GM21786 (cell line): ENCODE results near the gene ANO9.

Experiments used
- ATAC-seq: cut with Tn5 transposase; IDR thresholded peaks from one replicate; pipeline ENCODE4 v1.9.1; 2021; ENCODE audit not compliant: unreplicated experiment

Gene ANO9

GRCh38 chr11:387193-387793 lies 54.5 kb downstream of the ANO9 start:
- ATAC-seq = no peak

- no peak for ATAC-seq
These were observed 55.3 kb downstream of the ANO9 start for GRCh38 chr11:386483-386882.

GRCh38 chr11:385594-386351 lies 56.0 kb downstream of the ANO9 start:
- no peak for ATAC-seq

- no peak for ATAC-seq
These were observed 57.3 kb downstream of the ANO9 start for GRCh38 chr11:384511-384910.

GRCh38 chr11:383431-383830 lies 58.4 kb downstream of the ANO9 start:
- ATAC-seq = no peak

- no peak for ATAC-seq
These were observed 59.7 kb downstream of the ANO9 start for GRCh38 chr11:382081-382629.

GRCh38 chr11:381501-382072 lies 60.2 kb downstream of the ANO9 start:
- ATAC-seq = no peak

GRCh38 chr11:380996-381395 lies 60.8 kb downstream of the ANO9 start:
- no peak for ATAC-seq

- ATAC-seq = no peak
These were observed 61.3 kb downstream of the ANO9 start for GRCh38 chr11:380491-380890.

- ATAC-seq = no peak
These were observed 61.7 kb downstream of the ANO9 start for GRCh38 chr11:380095-380480.

- ATAC-seq = no peak
These were observed 62.4 kb downstream of the ANO9 start for GRCh38 chr11:379205-380094.

GRCh38 chr11:377883-378500 lies 63.8 kb downstream of the ANO9 start:
- ATAC-seq = no peak

- ATAC-seq = no peak
These were observed 64.5 kb downstream of the ANO9 start for GRCh38 chr11:377174-377865.

- ATAC-seq = no peak
These were observed 65.2 kb downstream of the ANO9 start for GRCh38 chr11:376531-377173.

GRCh38 chr11:375065-376025 lies 66.5 kb downstream of the ANO9 start:
- ATAC-seq = no peak

GRCh38 chr11:373716-374551 lies 67.9 kb downstream of the ANO9 start:
- no peak for ATAC-seq

GRCh38 chr11:372809-373715 lies 68.7 kb downstream of the ANO9 start:
- ATAC-seq = no peak
